HG02623 (cell line): Measurements from ENCODE around the gene CAMK1D.

Experiments used
- ATAC-seq: cut with Tn5 transposase; IDR thresholded peaks from one replicate; pipeline ENCODE4 v1.9.1; 2021; ENCODE audit warnings: moderate library complexity; ENCODE audit not compliant: unreplicated experiment

The CAMK1D gene

GRCh38 chr10:12588091-12588860 lies 238.9 kb downstream of the CAMK1D start:
- no peak for ATAC-seq

GRCh38 chr10:12589291-12589690 lies 239.9 kb downstream of the CAMK1D start:
- no peak for ATAC-seq

- ATAC-seq, result no peak
Observed at GRCh38 chr10:12589791-12590190, 240.4 kb downstream of the CAMK1D start.

- no peak for ATAC-seq
Observed at GRCh38 chr10:12590675-12591659, 241.6 kb downstream of the CAMK1D start.

GRCh38 chr10:12592967-12593366 lies 243.6 kb downstream of the CAMK1D start:
- no peak for ATAC-seq

- ATAC-seq, result no peak
Observed at GRCh38 chr10:12594448-12594944, 245.1 kb downstream of the CAMK1D start.

GRCh38 chr10:12595936-12596576 lies 246.7 kb downstream of the CAMK1D start:
- no peak for ATAC-seq

GRCh38 chr10:12597176-12597575 lies 247.8 kb downstream of the CAMK1D start:
- no peak for ATAC-seq

GRCh38 chr10:12597788-12598765 lies 248.7 kb downstream of the CAMK1D start:
- ATAC-seq, result no peak

- ATAC-seq, result no peak
Observed at GRCh38 chr10:12600652-12601051, 251.3 kb downstream of the CAMK1D start.

GRCh38 chr10:12602521-12602920 lies 253.2 kb downstream of the CAMK1D start:
- ATAC-seq, result no peak

GRCh38 chr10:12603766-12604470 lies 254.6 kb downstream of the CAMK1D start:
- ATAC-seq, result no peak

- ATAC-seq, result peak; percentile 51
Observed at GRCh38 chr10:12605580-12606405, 256.4 kb downstream of the CAMK1D start.

GRCh38 chr10:12606461-12606860 lies 257.1 kb downstream of the CAMK1D start:
- ATAC-seq, result no peak

GRCh38 chr10:12608761-12609160 lies 259.4 kb downstream of the CAMK1D start:
- no peak for ATAC-seq

GRCh38 chr10:12609435-12609834 lies 260.1 kb downstream of the CAMK1D start:
- no peak for ATAC-seq

GRCh38 chr10:12613136-12613535 lies 263.8 kb downstream of the CAMK1D start:
- ATAC-seq, result no peak

- ATAC-seq, result no peak
Observed at GRCh38 chr10:12614177-12614995, 265.0 kb downstream of the CAMK1D start.
